OCI-LY3 (cell line): ENCODE measurements around the gene GSC2.

Experiments
- H2AFZ ChIP-seq: fragments of 200-600, 300-600 bp; shearing (Covaris generic); 2 replicates; pipeline ENCODE4 v1.6.0; 2014; ENCODE audit warnings: antibody characterized with exemption, low read depth, low read length
- H3K27ac ChIP-seq: fragments of 200-600, 300-600 bp; sonication (generic); 2 replicates; pipeline ENCODE4 v1.5.1; 2014; ENCODE audit warnings: mild to moderate bottlenecking, low read length, moderate library complexity, mixed read lengths
- H3K27me3 ChIP-seq: fragments of 200-600, 300-600 bp; sonication (generic); 2 replicates; pipeline ENCODE4 v1.6.1; 2014; ENCODE audit warnings: low read depth, low read length, mixed read lengths
- H3K36me3 ChIP-seq: fragments of 200-600, 300-600 bp; sonication (generic); replicated peaks from 2 replicates; pipeline ENCODE3; 2014; ENCODE audit warnings: low read depth, low read length, mixed read lengths
- H3K4me1 ChIP-seq: fragments of 300-600, 200-600 bp; sonication (generic); 2 replicates; pipeline ENCODE4 v1.6.1; 2014; ENCODE audit warnings: low read length, mixed read lengths
- H3K4me2 ChIP-seq: fragments of 200-600, 300-600 bp; sonication (generic); 2 replicates; pipeline ENCODE4 v1.6.1; 2014; ENCODE audit warnings: low read length, mixed read lengths
- H3K4me3 ChIP-seq: fragments of 300-600, 200-600 bp; sonication (generic); 2 replicates; pipeline ENCODE4 v1.5.1; 2014; ENCODE audit warnings: antibody characterized with exemption, mild to moderate bottlenecking, low read length, moderate library complexity
- H3K79me2 ChIP-seq: fragments of 300-600, 200-600 bp; shearing (Covaris generic); 2 replicates; pipeline ENCODE4 v1.6.1; 2014; ENCODE audit warnings: mild to moderate bottlenecking, low read length, mixed read lengths
- H3K9ac ChIP-seq: fragments of 300-600, 200-600 bp; shearing (Covaris generic); 2 replicates; pipeline ENCODE4 v1.6.0; 2014; ENCODE audit warnings: mild to moderate bottlenecking, low read length, moderate library complexity
- H3K9me3 ChIP-seq: fragments of 200-600, 300-600 bp; shearing (Covaris generic); 2 replicates; pipeline ENCODE4 v1.6.1; 2014; ENCODE audit warnings: low read length, mixed read lengths; ENCODE audit not compliant: insufficient read depth
- H4K20me1 ChIP-seq: fragments of 200-600, 300-600 bp; sonication (generic); 2 replicates; pipeline ENCODE4 v1.6.1; 2016; ENCODE audit warnings: low read length, mixed read lengths; ENCODE audit not compliant: insufficient read depth
- CTCF ChIP-seq: fragments of 200-600, 300-600 bp; sonication (generic); IDR thresholded peaks from 2 replicates; pipeline ENCODE4 v1.5.1; 2014; ENCODE audit warnings: antibody characterized with exemption, low read length, low read depth
- EZH2phosphoT487 ChIP-seq: fragments of 200-600 bp; shearing (Covaris generic); IDR thresholded peaks from 2 replicates; pipeline ENCODE4 v1.6.1; 2018; ENCODE audit warnings: antibody characterized with exemption, mixed run types, low read depth

GSC2 gene

GRCh38 chr22:19175026-19175601 lies 25.0 kb upstream of the GSC2 start:
- no peak overlapping the region for H3K4me3 ChIP-seq
- peak overlapping the region; percentile 99; the same call in 1 of the 2 replicates for H3K4me2 ChIP-seq
- H3K27ac ChIP-seq = no peak overlapping the region; the same call in 1 of the 2 replicates
- peaks cover 69% of the 10 kb centered on the region for H3K79me2 ChIP-seq
- no peak for TF ChIP-seq EZH2phosphoT487
- TF ChIP-seq CTCF = no peak
- no peak overlapping the region for H2AFZ ChIP-seq
- peaks cover 15% of the 10 kb centered on the region; the same call in 1 of the 2 replicates for H4K20me1 ChIP-seq
- peaks cover 49% of the 10 kb centered on the region for H3K4me1 ChIP-seq
- no peaks in the 10 kb centered on the region for H3K27me3 ChIP-seq
- H3K9ac ChIP-seq = no peak overlapping the region
- H3K36me3 ChIP-seq = peaks cover 7% of the 10 kb centered on the region
- no peaks in the 10 kb centered on the region for H3K9me3 ChIP-seq

GRCh38 chr22:19174106-19175025 lies 24.3 kb upstream of the GSC2 start:
- peaks cover 43% of the 10 kb centered on the region for H3K4me1 ChIP-seq
- H3K4me3 ChIP-seq = peak overlapping the region; percentile 94
- peak overlapping the region; percentile 36; the same call in 1 of the 2 replicates for H3K9ac ChIP-seq

GRCh38 chr22:19173047-19174035 lies 23.2 kb upstream of the GSC2 start:
- Histone ChIP-seq H3K36me3 (peaks cover 7% of the 10 kb centered on the region), H4K20me1 (peaks cover 15% of the 10 kb centered on the region; the same call in 1 of the 2 replicates), H3K79me2 (peaks cover 69% of the 10 kb centered on the region), H2AFZ (no peak overlapping the region), H3K4me1 (peaks cover 43% of the 10 kb centered on the region), H3K4me3 (peak overlapping the region; percentile 94), H3K27me3 (no peaks in the 10 kb centered on the region), H3K4me2 (peak overlapping the region; percentile 99), H3K27ac (peak overlapping the region; percentile 40; the same call in 1 of the 2 replicates), H3K9me3 (no peaks in the 10 kb centered on the region), H3K9ac (peak overlapping the region; percentile 99)
- TF ChIP-seq EZH2phosphoT487 (no peak), CTCF (no peak)

More at GRCh38 chr22:19174106-19175025, 24.3 kb upstream of the GSC2 start:
- Histone ChIP-seq H3K36me3 (peaks cover 7% of the 10 kb centered on the region), H2AFZ (no peak overlapping the region), H3K4me2 (peak overlapping the region; percentile 99), H3K27ac (peak overlapping the region; percentile 40), H3K27me3 (no peaks in the 10 kb centered on the region), H3K79me2 (peaks cover 69% of the 10 kb centered on the region), H3K9me3 (no peaks in the 10 kb centered on the region), H4K20me1 (peaks cover 15% of the 10 kb centered on the region; the same call in 1 of the 2 replicates)
- no peak for TF ChIP-seq EZH2phosphoT487
- TF ChIP-seq CTCF = no peak
